PFSK-1 (cell line): ENCODE results near the gene EYA4.

Experiments used
- POLR2AphosphoS5 ChIP-seq: IDR thresholded peaks from 2 replicates; pipeline ENCODE4 v1.6.1; 2012; ENCODE audit warnings: low read depth, mild to moderate bottlenecking, control low read depth, low read length, moderate library complexity
- TF ChIP-seq, protein P1 (sequence below), 2 experiments: IDR thresholded peaks; 2 replicates each; pipeline versions ENCODE4 v1.6.1 to v1.8.0; 2011 to 2012; ENCODE audit warnings: low read depth in 2 of 2, low read length in 2 of 2, control low read depth in 1 of 2, inconsistent platforms in 1 of 2, mild to moderate bottlenecking in 1 of 2, moderate library complexity in 1 of 2; ENCODE audit not compliant: insufficient read depth in 1 of 2

DNA sequence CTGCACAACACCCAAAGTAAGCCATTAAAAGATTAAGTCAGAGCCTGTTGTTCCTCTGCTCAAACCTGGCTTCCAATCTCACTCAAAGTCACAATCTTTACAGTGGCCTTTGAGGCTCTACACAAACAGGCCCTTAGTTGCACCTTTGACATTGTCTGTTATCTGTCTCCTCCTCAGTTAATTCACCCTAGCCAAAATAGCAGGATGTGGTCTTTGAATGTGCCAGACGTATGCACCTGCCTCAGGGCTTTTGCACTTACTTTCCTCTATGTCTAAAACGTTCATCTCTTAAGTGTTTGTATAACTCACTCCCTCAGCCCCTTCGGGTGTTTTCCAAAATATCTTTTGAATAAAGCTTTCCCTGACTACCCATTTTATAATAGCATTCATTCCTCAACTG, 107.7 kb downstream of the EYA4 start:
- TF ChIP-seq, protein P1, sequence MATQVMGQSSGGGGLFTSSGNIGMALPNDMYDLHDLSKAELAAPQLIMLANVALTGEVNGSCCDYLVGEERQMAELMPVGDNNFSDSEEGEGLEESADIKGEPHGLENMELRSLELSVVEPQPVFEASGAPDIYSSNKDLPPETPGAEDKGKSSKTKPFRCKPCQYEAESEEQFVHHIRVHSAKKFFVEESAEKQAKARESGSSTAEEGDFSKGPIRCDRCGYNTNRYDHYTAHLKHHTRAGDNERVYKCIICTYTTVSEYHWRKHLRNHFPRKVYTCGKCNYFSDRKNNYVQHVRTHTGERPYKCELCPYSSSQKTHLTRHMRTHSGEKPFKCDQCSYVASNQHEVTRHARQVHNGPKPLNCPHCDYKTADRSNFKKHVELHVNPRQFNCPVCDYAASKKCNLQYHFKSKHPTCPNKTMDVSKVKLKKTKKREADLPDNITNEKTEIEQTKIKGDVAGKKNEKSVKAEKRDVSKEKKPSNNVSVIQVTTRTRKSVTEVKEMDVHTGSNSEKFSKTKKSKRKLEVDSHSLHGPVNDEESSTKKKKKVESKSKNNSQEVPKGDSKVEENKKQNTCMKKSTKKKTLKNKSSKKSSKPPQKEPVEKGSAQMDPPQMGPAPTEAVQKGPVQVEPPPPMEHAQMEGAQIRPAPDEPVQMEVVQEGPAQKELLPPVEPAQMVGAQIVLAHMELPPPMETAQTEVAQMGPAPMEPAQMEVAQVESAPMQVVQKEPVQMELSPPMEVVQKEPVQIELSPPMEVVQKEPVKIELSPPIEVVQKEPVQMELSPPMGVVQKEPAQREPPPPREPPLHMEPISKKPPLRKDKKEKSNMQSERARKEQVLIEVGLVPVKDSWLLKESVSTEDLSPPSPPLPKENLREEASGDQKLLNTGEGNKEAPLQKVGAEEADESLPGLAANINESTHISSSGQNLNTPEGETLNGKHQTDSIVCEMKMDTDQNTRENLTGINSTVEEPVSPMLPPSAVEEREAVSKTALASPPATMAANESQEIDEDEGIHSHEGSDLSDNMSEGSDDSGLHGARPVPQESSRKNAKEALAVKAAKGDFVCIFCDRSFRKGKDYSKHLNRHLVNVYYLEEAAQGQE (IDR thresholded peaks at IDR 0.05; ENCODE audit: insufficient read depth in 1 of 2, low read depth in 2 of 2, low read length in 2 of 2) = no peak
- no peak for TF ChIP-seq POLR2AphosphoS5
